Stimulated activated CD4-positive, alpha-beta T cell treated with anti-CD3 and anti-CD28 coated beads, Interleukin-1b, Interleukin-23, amount 100 ng/mL, for 48 hours (primary cell): ENCODE measurements around the gene AATF.
"Not testable (repeated sequence)": the region's sequence is repeated elsewhere in the genome, so short reads cannot be mapped to it uniquely, and the experiment has no call there.

Experiments used
- DNase-seq: peaks from one replicate; pipeline ENCODE4 v3.0.0-alpha.2; 2020

The AATF gene

GRCh38 chr17:37052450-37052849 lies 103.7 kb downstream of the AATF start:
- DNase-seq = no peak

GRCh38 chr17:37054894-37055293 lies 106.1 kb downstream of the AATF start:
- DNase-seq = no peak

GRCh38 chr17:37056622-37057021 lies 107.9 kb downstream of the AATF start:
- DNase-seq = no peak

GRCh38 chr17:37059493-37059892 lies 110.7 kb downstream of the AATF start:
- DNase-seq = no peak

- DNase-seq = no peak
Measured at GRCh38 chr17:37060094-37060493, 111.3 kb downstream of the AATF start.

GRCh38 chr17:37060928-37061327 lies 112.2 kb downstream of the AATF start:
- no peak for DNase-seq

GRCh38 chr17:37062021-37062420 lies 113.3 kb downstream of the AATF start:
- no peak for DNase-seq

GRCh38 chr17:37064206-37064605 lies 115.5 kb downstream of the AATF start:
- DNase-seq = no peak

GRCh38 chr17:37064956-37065355 lies 116.2 kb downstream of the AATF start:
- no peak for DNase-seq

- no peak for DNase-seq
Measured at GRCh38 chr17:37065486-37066321, 117.0 kb downstream of the AATF start.

GRCh38 chr17:37066322-37067255 lies 117.8 kb downstream of the AATF start:
- no peak for DNase-seq

GRCh38 chr17:37067555-37068111 lies 118.9 kb downstream of the AATF start:
- no peak for DNase-seq

GRCh38 chr17:37068266-37068665 lies 119.5 kb downstream of the AATF start:
- no peak for DNase-seq

GRCh38 chr17:37069087-37069486 lies 120.3 kb downstream of the AATF start:
- DNase-seq = no peak

- DNase-seq = not testable (repeated sequence)
Measured at GRCh38 chr17:37073464-37073863, 124.7 kb downstream of the AATF start.

GRCh38 chr17:37079065-37079708 lies 130.4 kb downstream of the AATF start:
- DNase-seq = no peak

GRCh38 chr17:37079735-37080134 lies 131.0 kb downstream of the AATF start:
- DNase-seq = no peak

- DNase-seq = no peak
Measured at GRCh38 chr17:37081287-37081686, 132.5 kb downstream of the AATF start.

GRCh38 chr17:37082311-37082860 lies 133.6 kb downstream of the AATF start:
- DNase-seq = no peak

GRCh38 chr17:37082985-37083384 lies 134.2 kb downstream of the AATF start:
- no peak for DNase-seq

- no peak for DNase-seq
Measured at GRCh38 chr17:37083456-37083855, 134.7 kb downstream of the AATF start.

- DNase-seq = no peak
Measured at GRCh38 chr17:37084372-37084771, 135.6 kb downstream of the AATF start.

- no peak for DNase-seq
Measured at GRCh38 chr17:37086334-37086733, 137.6 kb downstream of the AATF start.
